GM13976 (cell line): ENCODE results near the gene SRRM2.

ENCODE experiments used
- DNase-seq: peaks from one replicate; pipeline ENCODE4 v3.0.0; 2012; ENCODE audit warnings: low spot score
- CTCF ChIP-seq: IDR thresholded peaks from 2 replicates; pipeline ENCODE4 v1.5.1; 2012; ENCODE audit warnings: borderline replicate concordance, mild to moderate bottlenecking; ENCODE audit not compliant: insufficient read depth; ENCODE audit errors: extremely low read depth, missing control alignments, control extremely low read depth
- in situ Hi-C: fragments of 300-500 bp; cut with MboI; formaldehyde crosslinking; loops from one replicate; pipeline ENCODE4 v1.12.0; 2022; ENCODE audit warnings: low sequenced_read_pairs, mixed read lengths, inconsistent platforms; ENCODE audit not compliant: unreplicated experiment

The SRRM2 gene

DNA sequence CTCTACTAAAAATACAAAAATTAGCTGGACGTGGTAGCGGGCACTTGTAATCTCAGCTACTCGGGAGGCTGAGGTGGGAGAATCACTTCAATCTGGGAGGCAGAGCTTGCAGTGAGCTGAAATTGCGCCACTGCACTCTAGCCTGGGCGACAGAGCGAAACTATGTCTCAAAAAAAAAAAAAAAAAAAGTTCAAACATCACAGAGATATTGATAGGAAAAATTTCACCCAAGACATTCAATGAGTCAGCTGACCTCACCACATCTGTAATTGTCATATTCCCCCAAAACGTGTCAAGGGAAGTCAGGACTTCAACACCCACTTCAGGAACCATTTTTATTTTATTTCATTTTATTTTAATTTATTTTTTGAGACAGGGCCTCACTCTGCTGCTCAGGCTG is 24.4 kb upstream of the SRRM2 start:
- in situ Hi-C loops, result no loop called here
- TF ChIP-seq CTCF, result no peak
- no peak for DNase-seq

DNA sequence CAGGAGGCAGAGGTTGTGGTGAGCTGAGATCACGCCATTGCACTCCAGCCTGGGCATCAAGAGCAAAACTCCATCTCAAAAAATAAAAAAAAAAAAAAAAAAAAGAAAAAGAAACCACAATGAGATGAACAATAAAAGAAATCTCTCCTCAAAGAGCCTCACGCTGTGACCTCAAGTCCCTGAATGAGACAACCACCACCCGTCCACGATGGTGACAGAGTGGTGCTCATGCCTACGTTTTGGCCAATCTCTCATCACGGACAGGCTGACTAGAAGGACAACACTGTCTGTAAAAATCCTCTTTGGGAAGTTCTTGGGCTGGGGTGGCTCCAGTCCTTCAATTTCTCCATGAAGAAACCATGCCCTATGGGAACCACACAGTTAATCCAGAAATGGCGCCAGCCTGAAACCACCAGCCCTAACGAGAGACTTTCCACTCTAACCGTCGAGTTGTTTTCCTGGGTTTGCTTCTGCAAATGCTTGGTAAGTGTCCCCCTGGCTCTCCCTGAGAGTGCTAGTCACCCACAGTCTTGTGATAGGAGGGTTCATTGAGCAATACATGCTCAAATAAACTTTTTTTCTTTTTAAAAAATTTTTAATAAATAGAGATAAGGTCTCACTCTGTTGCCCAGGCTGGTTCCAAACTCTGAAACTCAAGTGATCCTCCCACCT is 17.5 kb upstream of the SRRM2 start:
- no peak for DNase-seq
- in situ Hi-C loops, result no loop called here
- no peak for TF ChIP-seq CTCF

DNA sequence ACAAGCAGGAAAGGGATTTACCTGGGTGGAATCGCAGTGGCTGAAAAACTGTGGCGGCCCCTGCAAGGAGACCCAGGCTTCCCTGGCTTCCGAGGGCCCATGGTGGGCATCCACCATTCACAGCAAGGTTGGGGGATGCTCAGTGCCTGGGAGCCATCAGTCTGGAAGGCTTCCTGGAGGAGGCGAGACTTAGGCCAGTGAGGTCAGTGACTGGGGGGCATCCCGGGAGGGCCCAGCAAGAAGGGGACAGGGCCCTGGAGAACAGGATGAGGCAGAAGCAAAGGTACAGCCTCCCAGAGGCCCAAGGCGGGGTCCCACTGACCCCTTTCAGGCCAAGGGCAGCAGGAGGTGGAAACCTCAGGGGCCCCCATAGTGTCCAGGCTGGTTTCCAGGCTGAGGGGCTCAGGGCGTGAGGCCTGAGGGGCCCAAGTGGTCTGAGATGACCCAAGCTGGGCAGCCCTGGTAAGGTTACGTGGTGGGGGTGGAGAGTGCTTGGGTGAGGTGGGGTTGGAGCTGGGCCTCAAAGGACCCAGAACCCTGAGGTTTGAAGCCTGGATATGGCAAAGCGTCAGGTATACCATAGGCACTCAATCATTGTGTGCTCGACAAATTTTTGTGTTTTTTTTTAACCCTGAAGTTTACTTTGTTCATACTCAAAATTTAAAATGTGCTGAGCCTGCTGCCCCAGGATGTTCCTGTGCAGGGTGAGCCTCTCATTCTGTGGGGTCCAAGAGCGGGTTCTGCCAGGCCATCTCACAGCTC is 15.8 kb upstream of the SRRM2 start:
- in situ Hi-C loops, result no loop called here
- DNase-seq, result no peak
- TF ChIP-seq CTCF, result no peak

- no peak for DNase-seq
- in situ Hi-C loops, result no loop called here
- no peak for TF ChIP-seq CTCF
Observed at GRCh38 chr16:2737238-2737605, 15.2 kb upstream of the SRRM2 start.

GRCh38 chr16:2737895-2738418 is 14.5 kb upstream of the SRRM2 start:
- in situ Hi-C loops, result no loop called here
- no peak for TF ChIP-seq CTCF

DNA sequence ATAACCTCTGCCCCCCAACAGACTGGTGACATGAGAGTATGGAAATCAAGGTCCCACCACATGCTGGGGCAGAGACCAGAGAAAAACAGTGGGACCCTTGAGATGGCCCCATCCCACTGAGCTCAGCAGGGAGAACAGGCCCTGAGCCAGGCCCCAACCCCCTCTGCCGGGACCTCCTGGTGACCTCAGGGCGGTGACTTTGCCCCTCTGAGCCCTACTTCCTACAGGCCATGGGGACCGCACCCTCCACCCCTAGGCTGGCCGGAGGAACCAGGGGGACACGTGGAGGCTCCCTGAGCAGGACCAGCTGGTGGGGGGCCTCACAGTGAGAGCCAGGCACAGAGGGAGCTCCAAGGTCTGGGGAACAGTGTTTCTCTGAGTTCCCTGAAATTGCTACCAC is 13.8 kb upstream of the SRRM2 start:
- in situ Hi-C loops, result no loop called here
- no peak for DNase-seq
- TF ChIP-seq CTCF, result no peak

More at GRCh38 chr16:2737895-2738418, 14.5 kb upstream of the SRRM2 start:
- DNase-seq, result no peak
